Occipital lobe (tissue), 3 donors: ENCODE measurements around the gene MBTPS1. TPM values are rescaled to one million over a fixed set of nuclear protein-coding genes. Genes with fewer than 3 reads are reported as not detected.

ENCODE experiments used
- DNase-seq: peaks from one replicate; lab custom pipeline; 2025; lab: John Stamatoyannopoulos, UW
- small RNA-seq: library from RNA; depleted of rRNA; stranded (forward); fragments of <200 nt; gene quantifications from one replicate; pipeline ENCODE3, GENCODE V24; 2014
- total RNA-seq: library from RNA; depleted of rRNA; stranded (reverse); fragments of >200 nt; gene quantifications from one replicate; pipeline ENCODE4 v1.2.3, GENCODE V29; 2014

Gene MBTPS1
- total RNA-seq, 1 donor from 2014 or later = 78.1 TPM

DNA sequence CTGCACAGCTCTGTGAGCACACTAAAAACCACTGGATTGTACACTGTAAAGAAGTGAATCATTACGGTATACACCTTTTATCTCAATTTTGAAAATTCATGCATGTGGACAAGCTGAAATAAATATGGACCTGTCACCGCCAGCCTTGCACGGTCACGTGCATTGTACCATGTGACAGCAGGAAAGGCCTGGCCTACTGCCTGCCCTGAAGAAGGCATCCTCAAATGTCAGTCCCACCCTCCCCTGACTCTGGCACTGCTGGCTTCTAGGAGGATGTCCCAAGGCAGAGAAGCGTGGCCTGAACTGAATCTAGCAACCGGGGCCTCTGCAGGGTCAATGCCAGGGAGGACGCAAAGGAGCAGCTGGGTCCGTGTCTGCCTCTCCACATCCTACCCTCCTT lies 108.8 kb downstream of the MBTPS1 start:
- DNase-seq = no peak

DNA sequence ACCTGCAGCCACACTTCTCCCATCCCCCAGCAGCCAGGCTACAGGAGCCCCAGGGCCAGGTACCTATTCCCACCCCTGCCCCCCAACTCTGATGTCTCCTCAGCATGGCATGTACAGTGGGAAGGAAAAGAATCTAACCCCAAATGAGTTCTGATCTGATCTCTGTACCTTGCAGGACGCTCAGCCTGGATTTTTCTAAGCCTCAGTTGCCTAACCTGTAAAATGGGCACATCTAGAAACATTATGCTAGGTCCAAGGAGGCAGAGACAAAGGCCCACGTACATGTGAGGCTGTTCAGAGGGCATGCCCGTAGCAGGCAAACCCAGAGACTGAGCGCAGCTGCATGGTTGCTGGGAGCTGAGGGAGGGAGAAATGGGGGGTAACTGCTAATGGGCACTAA lies 109.2 kb downstream of the MBTPS1 start:
- DNase-seq = no peak

- no peak for DNase-seq
Observed at GRCh38 chr16:84005391-84005790, 111.4 kb downstream of the MBTPS1 start.

DNA sequence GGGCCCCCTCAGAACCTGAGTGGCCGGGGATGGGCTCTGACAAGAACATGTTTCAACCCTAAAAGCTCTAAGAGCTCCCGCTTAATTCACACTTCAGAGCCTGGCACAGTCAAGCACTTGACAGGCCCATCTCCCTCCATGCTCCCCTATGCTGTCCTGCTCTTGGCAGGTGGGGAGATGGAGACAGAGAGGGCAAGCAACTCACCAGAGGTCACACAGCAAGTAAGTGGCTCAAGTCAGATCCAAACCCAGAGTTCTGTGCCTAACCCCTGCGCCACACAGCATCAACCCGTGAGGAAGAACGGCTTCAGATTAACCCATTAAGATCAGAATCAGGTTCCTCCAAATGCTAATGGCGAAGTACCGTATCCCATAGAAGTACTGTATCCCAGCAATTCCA lies 112.3 kb downstream of the MBTPS1 start:
- no peak for DNase-seq

Small RNA genes lying within 50 kb of the gene (small RNA-seq; reads per million reads assigned to genes)
- not detected for gene RNA5SP432

Other genes with a start within 250 kb of the MBTPS1 start
- 3.6 TPM for gene MLYCD, start 217.8 kb downstream of the MBTPS1 start, total RNA-seq
- 0.31 TPM for gene OSGIN1, start 163.7 kb downstream of the MBTPS1 start, total RNA-seq
- gene NECAB2, start 148.7 kb downstream of the MBTPS1 start, total RNA-seq = 1.9 TPM
- gene SLC38A8, start 74.1 kb downstream of the MBTPS1 start, total RNA-seq = not detected
- 165 TPM for gene HSDL1, start 28.2 kb upstream of the MBTPS1 start, total RNA-seq
- 0.62 TPM for gene DNAAF1, start 28.4 kb upstream of the MBTPS1 start, total RNA-seq
- gene TAF1C, start 70.1 kb upstream of the MBTPS1 start, total RNA-seq = 14.3 TPM
- not detected for gene ADAD2, start 74.2 kb upstream of the MBTPS1 start, total RNA-seq
- gene KCNG4, start 123.1 kb upstream of the MBTPS1 start, total RNA-seq = not detected
- 0.62 TPM for gene WFDC1, start 177.9 kb upstream of the MBTPS1 start, total RNA-seq